IMR-90 (cell line): ENCODE results near the gene PDIA3. TPM values are rescaled to one million over a fixed set of nuclear protein-coding genes. Genes with fewer than 3 reads are reported as not detected.

Experiments
- ATAC-seq: fragments of 200-7000 bp; cut with Tn5 transposase; 2 replicates; pipeline ENCODE4 v1.9.1; 2020; ENCODE audit warnings: low read depth, mild to moderate bottlenecking, moderate library complexity
- BruUV-seq: library from RNA; stranded (reverse); fragments of 400-500 nt; replicated peaks from 2 replicates; lab custom pipeline; 2021; lab: Mats Ljungman, UMichigan
- CTCF ChIA-PET: fragments of 300-600 bp; formaldehyde crosslinking; extraction: SDS; loops from one replicate; lab custom pipeline; 2021; ENCODE audit warnings: antibody characterized with exemption; lab: Yijun Ruan, JAX
- POLR2A ChIA-PET: fragments of 300-600 bp; sonication (Branson Sonifier 250); formaldehyde crosslinking; loops from one replicate; lab custom pipeline; 2022; ENCODE audit warnings: antibody characterized with exemption; ENCODE audit not compliant: unreplicated experiment; lab: Charles Lee
- DNase-seq: peaks from one replicate; pipeline ENCODE4 v3.0.0; 2013
- H2AFZ ChIP-seq: replicated peaks from 2 replicates; pipeline ENCODE3; 2013; ENCODE audit warnings: low read length, mild to moderate bottlenecking; ENCODE audit not compliant: poor library complexity
- H2AK5ac ChIP-seq: 2 replicates; pipeline ENCODE4 v1.6.1; 2013; ENCODE audit warnings: low read depth, low read length, inconsistent platforms
- H2AK9ac ChIP-seq: replicated peaks from 2 replicates; pipeline ENCODE3; 2013; ENCODE audit warnings: mild to moderate bottlenecking, low read depth, low read length, moderate library complexity; ENCODE audit not compliant: poor library complexity
- H2BK120ac ChIP-seq: 2 replicates; pipeline ENCODE4 v1.6.1; 2013; ENCODE audit warnings: low read depth, low read length, inconsistent platforms
- H2BK15ac ChIP-seq: 3 replicates; pipeline ENCODE4 v1.6.1; 2013; ENCODE audit warnings: low read depth, low read length, inconsistent platforms
- H2BK20ac ChIP-seq: 2 replicates; pipeline ENCODE4 v1.6.1; 2013; ENCODE audit warnings: low read depth, mild to moderate bottlenecking, inconsistent platforms, low read length, moderate library complexity
- H2BK5ac ChIP-seq: 2 replicates; pipeline ENCODE4 v1.6.1; 2013; ENCODE audit warnings: mild to moderate bottlenecking, low read depth, low read length, inconsistent platforms; ENCODE audit not compliant: poor library complexity, severe bottlenecking
- H3K14ac ChIP-seq: replicated peaks from 2 replicates; pipeline ENCODE4 v1.6.1; 2013; ENCODE audit warnings: low read depth, low read length, inconsistent platforms
- H3K18ac ChIP-seq: 2 replicates; pipeline ENCODE4 v1.6.1; 2013; ENCODE audit warnings: low read depth, low read length, control low read depth
- H3K23ac ChIP-seq: 2 replicates; pipeline ENCODE4 v1.6.1; 2013; ENCODE audit warnings: low read depth, low read length, inconsistent platforms
- H3K27ac ChIP-seq: 2 replicates; pipeline ENCODE4 v1.5.1; 2013; ENCODE audit warnings: mild to moderate bottlenecking, control low read depth, low read length; ENCODE audit not compliant: insufficient read depth
- H3K27me3 ChIP-seq: 2 replicates; pipeline ENCODE4 v1.6.1; 2013; ENCODE audit warnings: low read length; ENCODE audit not compliant: control insufficient read depth, insufficient read depth
- H3K36me3 ChIP-seq: 2 replicates; pipeline ENCODE4 v1.6.1; 2013; ENCODE audit warnings: low read length, mixed read lengths; ENCODE audit not compliant: control insufficient read depth, insufficient read depth
- H3K4ac ChIP-seq: 2 replicates; pipeline ENCODE4 v1.6.1; 2013; ENCODE audit warnings: low read depth, low read length, inconsistent platforms
- H3K4me1 ChIP-seq: 2 replicates; pipeline ENCODE4 v1.6.1; 2013; ENCODE audit warnings: low read length, mixed read lengths; ENCODE audit not compliant: control insufficient read depth, insufficient read depth
- H3K4me2 ChIP-seq: 2 replicates; pipeline ENCODE4 v1.6.1; 2013; ENCODE audit warnings: low read depth, mild to moderate bottlenecking, control low read depth, low read length, moderate library complexity
- H3K4me3 ChIP-seq: 2 replicates; pipeline ENCODE4 v1.5.1; 2013; ENCODE audit warnings: low read depth, mild to moderate bottlenecking, control low read depth, low read length, moderate library complexity; ENCODE audit not compliant: insufficient read depth
- H3K56ac ChIP-seq: 2 replicates; pipeline ENCODE4 v1.6.1; 2013; ENCODE audit warnings: low read length, inconsistent platforms; ENCODE audit not compliant: insufficient read depth; ENCODE audit errors: extremely low read depth
- H3K79me1 ChIP-seq, 2 experiments: 2 replicates each; pipeline ENCODE4 v1.6.1; 2013; ENCODE audit warnings: low read length in 2 of 2, inconsistent platforms in 1 of 2, low read depth in 1 of 2
- H3K9ac ChIP-seq: 2 replicates; pipeline ENCODE4 v1.6.1; 2013; ENCODE audit warnings: low read depth, low read length, control low read depth
- H3K9me1 ChIP-seq: 2 replicates; pipeline ENCODE4 v1.6.1; 2013; ENCODE audit warnings: low read length, inconsistent platforms; ENCODE audit not compliant: insufficient read depth
- H3K9me3 ChIP-seq: 2 replicates; pipeline ENCODE4 v1.6.1; 2013; ENCODE audit warnings: low read length; ENCODE audit not compliant: control insufficient read depth, insufficient read depth
- H4K20me1 ChIP-seq: 2 replicates; pipeline ENCODE4 v1.6.1; 2013; ENCODE audit warnings: low read length, inconsistent platforms; ENCODE audit not compliant: insufficient read depth
- H4K5ac ChIP-seq: 2 replicates; pipeline ENCODE4 v1.6.1; 2013; ENCODE audit warnings: mild to moderate bottlenecking, low read depth, low read length, control low read depth
- H4K8ac ChIP-seq, 2 experiments: 2 replicates each; pipeline ENCODE4 v1.6.1; 2013; ENCODE audit warnings: low read depth in 2 of 2, low read length in 2 of 2, control low read depth in 1 of 2, inconsistent platforms in 1 of 2
- H4K91ac ChIP-seq: 2 replicates; pipeline ENCODE4 v1.6.1; 2013; ENCODE audit warnings: low read depth, low read length, inconsistent platforms; ENCODE audit not compliant: insufficient read depth
- CEBPB ChIP-seq: IDR thresholded peaks from 2 replicates; pipeline ENCODE4 v1.6.1; 2012; ENCODE audit warnings: low read depth, low read length, improper control_type of control experiment
- CHD1 ChIP-seq: IDR thresholded peaks from 2 replicates; pipeline ENCODE4 v1.6.1; 2012; ENCODE audit warnings: low read depth, low read length, improper control_type of control experiment
- CTCF ChIP-seq: conservative IDR thresholded peaks from 2 replicates; pipeline ENCODE4 v1.5.1; 2012; ENCODE audit warnings: mild to moderate bottlenecking, low read depth, low read length, improper control_type of control experiment
- ELK1 ChIP-seq: fragments of 150-350 bp; IDR thresholded peaks from 2 replicates; pipeline ENCODE4 v1.6.1; 2016; ENCODE audit warnings: low read depth, mild to moderate bottlenecking, low read length, moderate library complexity, borderline replicate concordance
- MAFK ChIP-seq: IDR thresholded peaks from 2 replicates; pipeline ENCODE4 v1.6.1; 2012; ENCODE audit warnings: low read depth, low read length, improper control_type of control experiment
- MAZ ChIP-seq: IDR thresholded peaks from 2 replicates; pipeline ENCODE4 v1.6.1; 2012; ENCODE audit warnings: low read depth, mild to moderate bottlenecking, low read length, improper control_type of control experiment, moderate library complexity, borderline replicate concordance
- MXI1 ChIP-seq: IDR thresholded peaks from 2 replicates; pipeline ENCODE4 v1.6.1; 2012; ENCODE audit warnings: low read depth, mild to moderate bottlenecking, low read length, moderate library complexity, borderline replicate concordance
- NFE2L2 ChIP-seq: fragments of 150-350 bp; IDR thresholded peaks from 2 replicates; pipeline ENCODE4 v1.6.1; 2016; ENCODE audit warnings: low read depth, mild to moderate bottlenecking, low read length
- POLR2A ChIP-seq: IDR thresholded peaks from 2 replicates; pipeline ENCODE4 v1.6.1; 2012; ENCODE audit warnings: mild to moderate bottlenecking, low read depth, low read length
- RAD21 ChIP-seq: IDR thresholded peaks from 2 replicates; pipeline ENCODE4 v1.6.1; 2012; ENCODE audit warnings: low read length, improper control_type of control experiment
- RCOR1 ChIP-seq: IDR thresholded peaks from 2 replicates; pipeline ENCODE4 v1.6.1; 2012; ENCODE audit warnings: mild to moderate bottlenecking, low read length, improper control_type of control experiment; ENCODE audit not compliant: insufficient replicate concordance
- RFX5 ChIP-seq: IDR thresholded peaks from 2 replicates; pipeline ENCODE4 v1.8.0; 2012; ENCODE audit warnings: low read depth, mild to moderate bottlenecking, low read length, moderate library complexity
- SMC3 ChIP-seq: fragments of 150-350 bp; IDR thresholded peaks from 2 replicates; pipeline ENCODE4 v1.6.1; 2016; ENCODE audit warnings: low read depth, mild to moderate bottlenecking, antibody characterized with exemption, low read length, moderate library complexity
- USF2 ChIP-seq: fragments of 150-350 bp; IDR thresholded peaks from 2 replicates; pipeline ENCODE4 v1.6.1; 2017; ENCODE audit warnings: mild to moderate bottlenecking, antibody characterized with exemption, low read length, low read depth
- dilution Hi-C: fragments of 300-500 bp; cut with HindIII; formaldehyde crosslinking; loops from one replicate; pipeline ENCODE4 v1.14.3; 2018; ENCODE audit warnings: low sequenced_read_pairs; ENCODE audit not compliant: unreplicated experiment
- in situ Hi-C: fragments of 300-500 bp; cut with MboI; formaldehyde crosslinking; loops from 3 replicates; pipeline ENCODE4 v1.14.3; 2019; ENCODE audit warnings: low sequenced_read_pairs, inconsistent platforms, mixed read lengths
- intact Hi-C: fragments of 100-400 bp; cut with micrococcal nuclease; formaldehyde crosslinking; loops from 2 replicates; pipeline ENCODE4 v1.10.0; 2022
- polyA plus RNA-seq, 3 experiments: library from polyadenylated mRNA; depleted of rRNA; stranded (reverse); fragments of >200 nt; gene quantifications; 2 replicates each; pipeline ENCODE4 v1.2.3, GENCODE V29; 2012; ENCODE audit warnings: low replicate concordance in 1 of 3
- total RNA-seq: library from RNA; depleted of rRNA; stranded (reverse); fragments of >200 nt; gene quantifications from 2 replicates; pipeline ENCODE4 v1.2.3, GENCODE V29; 2012

Gene PDIA3
- total and polyA plus RNA-seq, 2 of the 4 experiments (the other 2 are of a cell fraction): 103 to 396 TPM

- peaks cover 10 to 16% of the 10 kb centered on the region in 2 experiments; a peak in 3 of 4 replicates for H3K79me1 ChIP-seq
- peaks cover 5% of the 10 kb centered on the region; the same call in 1 of the 2 replicates for H3K4me1 ChIP-seq
- H3K4me2 ChIP-seq: no peak overlapping the region
- H3K36me3 ChIP-seq: peaks cover 29% of the 10 kb centered on the region
- no peak overlapping the region for H2BK20ac ChIP-seq
- DNase-seq: no peak
- no peak overlapping the region for H3K23ac ChIP-seq
- H4K91ac ChIP-seq: no peak overlapping the region
- no peak overlapping the region for H4K8ac ChIP-seq
- no peak overlapping the region for H3K14ac ChIP-seq
- no peak for ATAC-seq
- dilution Hi-C loops (no loop called here), in situ Hi-C loops (no loop called here), intact Hi-C loops (loop anchor here (10.0 kb wide), 1 partner anchor 258 kb away; the partner anchor contains the start of gene MAP1A)
- no peak overlapping the region for H3K27ac ChIP-seq
- no peak overlapping the region for H3K9ac ChIP-seq
- H4K5ac ChIP-seq: no peak overlapping the region
- ChIA-PET POLR2A (no interaction called here), CTCF (no interaction called here)
- no peak overlapping the region for H2BK120ac ChIP-seq
- H2BK15ac ChIP-seq: no peak overlapping the region
- no peaks in the 10 kb centered on the region for H3K9me3 ChIP-seq
- no peak overlapping the region for H2BK5ac ChIP-seq
- no TSS peak for BruUV-seq
- no peaks in the 10 kb centered on the region; the same call in none of the 2 replicates for H4K20me1 ChIP-seq
- no peaks in the 10 kb centered on the region for H3K27me3 ChIP-seq
- no peak overlapping the region for H3K4me3 ChIP-seq
- H3K18ac ChIP-seq: no peak overlapping the region
- H3K4ac ChIP-seq: no peak overlapping the region
- H2AK5ac ChIP-seq: no peak overlapping the region
- H3K9me1 ChIP-seq: 0 out of 2 replicates have a peak, but pooled peaks cover 4% of the 10 kb centered on the region
- H2AFZ ChIP-seq: no peak overlapping the region
- H3K56ac ChIP-seq: no peak overlapping the region
- TF ChIP-seq ELK1 (no peak), CEBPB (no peak), MAZ (no peak), RCOR1 (no peak), RFX5 (no peak), MAFK (no peak), RAD21 (no peak), CTCF (no peak), CHD1 (no peak), POLR2A (no peak), SMC3 (no peak), NFE2L2 (no peak), USF2 (no peak), MXI1 (no peak)
- H2AK9ac ChIP-seq: no peak overlapping the region
Observed at GRCh38 chr15:43772624-43773023, 26.4 kb downstream of the PDIA3 start.
